Kidney (tissue), 14 donors: Measurements from ENCODE around the gene COX10. TPM values are rescaled to one million over a fixed set of nuclear protein-coding genes. Genes with fewer than 3 reads are reported as not detected.

Source experiments
- DNase-seq, 5 donors: peaks; one replicate each; pipeline ENCODE4 v3.0.0-alpha.2; 2013 to 2020
- FAIRE-seq: peaks from 2 replicates; lab custom pipeline; 2012; peaks lifted over from hg19 to GRCh38; lab: Jason Lieb, UNC
- H3K27ac ChIP-seq, 2 donors: one replicate each; pipeline ENCODE4 v1.7.0; 2013; ENCODE audit warnings: low read depth in 2 of 2, low read length in 2 of 2, inconsistent platforms in 1 of 2
- H3K27me3 ChIP-seq: one replicate; pipeline ENCODE4 v1.7.1; 2013; ENCODE audit warnings: low read length, inconsistent platforms; ENCODE audit not compliant: control insufficient read depth, insufficient read depth
- H3K36me3 ChIP-seq, 3 donors: one replicate each; pipeline versions ENCODE4 v1.7.0 to v1.7.1; 2013; ENCODE audit warnings: low read length in 3 of 3, control low read depth in 1 of 3, inconsistent platforms in 1 of 3; ENCODE audit not compliant: insufficient read depth in 3 of 3, control insufficient read depth in 2 of 3
- H3K4me1 ChIP-seq, 3 donors: one replicate each; pipeline versions ENCODE4 v1.7.0 to v1.7.1; 2013; ENCODE audit warnings: low read length in 3 of 3, inconsistent platforms in 1 of 3, low read depth in 1 of 3; ENCODE audit not compliant: control insufficient read depth in 2 of 3, insufficient read depth in 2 of 3
- H3K4me3 ChIP-seq, 3 donors: one replicate each; pipeline versions ENCODE4 v1.7.0 to v1.8.1; 2013; ENCODE audit warnings: low read length in 3 of 3, control low read depth in 1 of 3, inconsistent platforms in 1 of 3
- H3K9ac ChIP-seq, 3 donors: one replicate each; pipeline versions ENCODE4 v1.7.0 to v1.7.1; 2013; ENCODE audit warnings: low read length in 3 of 3, control low read depth in 1 of 3, inconsistent platforms in 1 of 3
- H3K9me3 ChIP-seq, 3 donors: one replicate each; pipeline versions ENCODE4 v1.7.0 to v1.7.1; 2013; ENCODE audit warnings: low read length in 3 of 3, control low read depth in 1 of 3, inconsistent platforms in 1 of 3; ENCODE audit not compliant: control insufficient read depth in 2 of 3, insufficient read depth in 1 of 3
- CTCF ChIP-seq: IDR thresholded peaks from 3 replicates; pipeline ENCODE4 v1.5.1; 2012; ENCODE audit warnings: mild to moderate bottlenecking, moderate library complexity, borderline replicate concordance; ENCODE audit not compliant: insufficient read depth; ENCODE audit errors: extremely low read depth
- intact Hi-C: fragments of 100-400 bp; cut with DNase I; formaldehyde crosslinking; loops from one replicate; pipeline ENCODE4 v1.11.1; 2022
- polyA plus RNA-seq: library from polyadenylated mRNA; stranded (reverse); fragments of 350-450 nt; fragmentation: Illumina TruSeq; extraction: RNeasy Lipid Tissue Mini Kit (QIAGEN cat#74804); gene quantifications from one replicate; pipeline ENCODE4 v1.2.3, GENCODE V29; 2014; ENCODE audit warnings: low read depth, low replicate concordance; ENCODE audit not compliant: insufficient read depth
- total RNA-seq: library from RNA; stranded (reverse); fragmentation: NEBNext Ultra II Directional; extraction: Animal tissue kit (Norgen Biotek cat#: 25700); gene quantifications from one replicate; pipeline ENCODE4 v1.2.1, GENCODE V29; 2021
- donor health status: control.
- donor health status: control.
- donor health status: control.
- donor health status: control.
- donor health status: control.
- donor health status: DM: yes; HTN: yes; CAD: no.
- donor health status: Normal renal cell carcinoma (clear cell type).

The COX10 gene
- total and polyA plus RNA-seq, 2 donors from 2014 or later: 14.2 to 18.0 TPM

GRCh38 chr17:14203388-14203787, 134.1 kb downstream of the COX10 start:
- DNase-seq (no peak), FAIRE-seq (no peak)
- Histone ChIP-seq H3K9ac (no peak overlapping the region), H3K27me3 (no peaks in the 10 kb centered on the region), H3K4me3 (no peak overlapping the region), H3K36me3 (peaks cover 0 to 3% (median 0%) of the 10 kb centered on the region in 3 donors), H3K9me3 (no peaks in the 10 kb centered on the region), H3K27ac (no peak overlapping the region), H3K4me1 (no peaks in the 10 kb centered on the region)
- intact Hi-C loops: no loop called here
- no peak for TF ChIP-seq CTCF

- Histone ChIP-seq H3K4me1 (no peaks in the 10 kb centered on the region), H3K4me3 (no peak overlapping the region), H3K36me3 (peaks cover 0 to 3% (median 0%) of the 10 kb centered on the region in 3 donors), H3K27me3 (no peaks in the 10 kb centered on the region), H3K9ac (no peak overlapping the region), H3K27ac (no peak overlapping the region), H3K9me3 (no peaks in the 10 kb centered on the region)
- intact Hi-C loops: no loop called here
- DNase-seq (no peak), FAIRE-seq (no peak)
- no peak for TF ChIP-seq CTCF
Measured at GRCh38 chr17:14204084-14204483, 134.8 kb downstream of the COX10 start.

- FAIRE-seq (no peak), DNase-seq (no peak)
- intact Hi-C loops: no loop called here
- H3K27me3 ChIP-seq: no peaks in the 10 kb centered on the region
- no peaks in the 10 kb centered on the region for H3K4me1 ChIP-seq
- H3K36me3 ChIP-seq: peaks cover 0 to 3% (median 0%) of the 10 kb centered on the region in 3 donors
- no peak overlapping the region for H3K9ac ChIP-seq
- no peaks in the 10 kb centered on the region for H3K9me3 ChIP-seq
- H3K4me3 ChIP-seq: no peak overlapping the region
- no peak overlapping the region for H3K27ac ChIP-seq
- TF ChIP-seq CTCF: no peak
Measured at GRCh38 chr17:14204546-14204945, 135.2 kb downstream of the COX10 start.

- H3K4me3 ChIP-seq: no peak overlapping the region
- FAIRE-seq (no peak), DNase-seq (no peak)
- no peak overlapping the region for H3K9ac ChIP-seq
- H3K27ac ChIP-seq: no peak overlapping the region
- intact Hi-C loops: no loop called here
- H3K27me3 ChIP-seq: no peaks in the 10 kb centered on the region
- peaks cover 0 to 3% (median 0%) of the 10 kb centered on the region in 3 donors for H3K36me3 ChIP-seq
- H3K9me3 ChIP-seq: no peaks in the 10 kb centered on the region
- TF ChIP-seq CTCF: no peak
- H3K4me1 ChIP-seq: no peaks in the 10 kb centered on the region
Measured at GRCh38 chr17:14205380-14205779, 136.1 kb downstream of the COX10 start.
